Mesodermal cell (in vitro differentiated cells): ENCODE results near the gene ADAMTS9.

Source experiments
- H3K27ac ChIP-seq: 2 replicates; pipeline ENCODE4 v1.7.0; 2013; ENCODE audit warnings: mild to moderate bottlenecking, low read depth, low read length, moderate library complexity; ENCODE audit not compliant: severe bottlenecking
- H3K36me3 ChIP-seq: 2 replicates; pipeline ENCODE4 v1.7.1; 2013; ENCODE audit warnings: mild to moderate bottlenecking, low read length, moderate library complexity; ENCODE audit not compliant: control insufficient read depth, insufficient read depth
- H3K4me1 ChIP-seq: one replicate; pipeline ENCODE4 v1.7.1; 2013; ENCODE audit warnings: mild to moderate bottlenecking, low read length; ENCODE audit not compliant: insufficient read depth, control insufficient read depth, poor library complexity, severe bottlenecking
- H3K4me3 ChIP-seq: 2 replicates; pipeline ENCODE4 v1.7.0; 2013; ENCODE audit warnings: low read length, control low read depth, mild to moderate bottlenecking; ENCODE audit not compliant: insufficient read depth, poor library complexity, severe bottlenecking; ENCODE audit errors: extremely low read depth
- H3K9me3 ChIP-seq: 2 replicates; pipeline ENCODE4 v1.7.1; 2013; ENCODE audit warnings: mild to moderate bottlenecking, low read length, moderate library complexity; ENCODE audit not compliant: control insufficient read depth
- WGBS, 2 experiments: methylation state at CpG; one replicate each; pipeline ENCODE4 v1.1.5; 2013; ENCODE audit warnings: missing lambda C conversion rate in 2 of 2; ENCODE audit not compliant: insufficient coverage in 2 of 2; 5-methylcytosine and 5-hydroxymethylcytosine counted together

Gene ADAMTS9

GRCh38 chr3:64576211-64576775, 111.5 kb downstream of the ADAMTS9 start:
- Histone ChIP-seq H3K27ac (no peak overlapping the region), H3K4me3 (no peak overlapping the region), H3K36me3 (peaks cover 54% of the 10 kb centered on the region), H3K9me3 (no peaks in the 10 kb centered on the region), H3K4me1 (no peaks in the 10 kb centered on the region)
- 90 to 95% methylated on average over 8 to 9 of the region's 10 CpGs for WGBS, 2 experiments

GRCh38 chr3:64575211-64575844, 112.5 kb downstream of the ADAMTS9 start:
- Histone ChIP-seq H3K9me3 (no peaks in the 10 kb centered on the region), H3K4me3 (no peak overlapping the region), H3K36me3 (peaks cover 48% of the 10 kb centered on the region), H3K4me1 (no peaks in the 10 kb centered on the region), H3K27ac (no peak overlapping the region)
- no CpG with 5 or more reads among the region's 2 CpGs for WGBS, 2 experiments

DNA sequence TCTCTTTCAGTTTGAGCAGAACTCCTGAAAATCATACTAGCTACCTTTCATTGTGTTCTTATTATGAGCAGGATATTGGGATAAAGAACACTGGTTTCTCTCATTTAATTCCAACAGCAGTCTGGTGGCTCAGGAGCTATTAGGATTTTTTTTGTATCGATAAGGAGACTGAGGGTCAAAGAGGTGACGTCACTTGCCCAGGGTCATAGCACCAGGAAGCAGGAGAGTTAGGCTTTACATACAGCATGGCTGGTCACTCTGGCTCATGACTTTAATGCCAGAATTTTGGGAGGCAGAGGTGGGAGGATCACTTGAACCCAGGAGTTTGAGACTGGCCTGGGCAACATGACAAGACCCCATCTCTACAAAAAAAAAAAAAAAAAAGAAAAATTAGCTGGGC, 113.6 kb downstream of the ADAMTS9 start:
- Histone ChIP-seq H3K4me3 (no peak overlapping the region), H3K36me3 (peaks cover 41% of the 10 kb centered on the region), H3K9me3 (no peaks in the 10 kb centered on the region), H3K4me1 (no peaks in the 10 kb centered on the region), H3K27ac (no peak overlapping the region)
- WGBS, 2 experiments: 89 to 95% methylated on average over 2 of the region's 2 CpGs

DNA sequence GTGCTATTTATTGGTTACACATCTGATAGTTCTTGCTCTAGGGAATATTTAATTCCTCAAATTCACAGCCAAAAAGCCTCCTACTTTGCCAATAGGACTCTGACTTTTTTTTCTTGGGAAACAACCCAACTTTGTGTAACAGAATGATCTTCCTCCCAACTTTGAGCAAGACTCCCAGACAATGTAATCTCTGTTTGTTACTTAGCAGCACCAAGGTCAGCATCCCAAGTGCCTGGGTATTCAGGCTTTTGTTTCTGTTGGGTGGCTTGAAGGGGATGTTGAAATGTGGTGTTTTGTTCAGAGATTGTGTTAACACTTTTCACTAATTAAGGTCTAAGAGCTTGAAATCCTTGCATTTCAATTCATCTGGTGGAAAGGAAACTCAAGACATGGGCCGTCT, 115.8 kb downstream of the ADAMTS9 start:
- no peaks in the 10 kb centered on the region for H3K4me1 ChIP-seq
- peaks cover 40% of the 10 kb centered on the region for H3K36me3 ChIP-seq
- H3K9me3 ChIP-seq: no peaks in the 10 kb centered on the region
- no peak overlapping the region for H3K4me3 ChIP-seq
- WGBS, 2 experiments: 60 to 100% methylated on average over 1 of the region's 1 CpG
- H3K27ac ChIP-seq: no peak overlapping the region

- Histone ChIP-seq H3K27ac (no peak overlapping the region), H3K9me3 (no peaks in the 10 kb centered on the region), H3K4me1 (no peaks in the 10 kb centered on the region), H3K36me3 (peaks cover 34% of the 10 kb centered on the region), H3K4me3 (no peak overlapping the region)
- WGBS, 2 experiments: 94 to 100% methylated on average over 3 of the region's 5 CpGs
Measured at GRCh38 chr3:64568895-64569517, 118.8 kb downstream of the ADAMTS9 start.

GRCh38 chr3:64566859-64567258, 120.9 kb downstream of the ADAMTS9 start:
- H3K4me1 ChIP-seq: no peaks in the 10 kb centered on the region
- H3K9me3 ChIP-seq: no peaks in the 10 kb centered on the region
- WGBS, 2 experiments: 94 to 100% methylated on average over 1 to 2 of the region's 3 CpGs
- no peak overlapping the region for H3K4me3 ChIP-seq
- no peak overlapping the region for H3K27ac ChIP-seq
- H3K36me3 ChIP-seq: peaks cover 23% of the 10 kb centered on the region

- no peak overlapping the region for H3K4me3 ChIP-seq
Measured at GRCh38 chr3:64563751-64564150, 124.0 kb downstream of the ADAMTS9 start.

GRCh38 chr3:64561868-64562267, 125.9 kb downstream of the ADAMTS9 start:
- Histone ChIP-seq H3K36me3 (peaks cover 58% of the 10 kb centered on the region), H3K4me3 (no peak overlapping the region), H3K27ac (no peak overlapping the region), H3K9me3 (no peaks in the 10 kb centered on the region), H3K4me1 (no peaks in the 10 kb centered on the region)
- 100% methylated on average over 1 of the region's 2 CpGs; no CpG with 5 or more reads in 1 of the 2 experiments for WGBS, 2 experiments

More at GRCh38 chr3:64563751-64564150, 124.0 kb downstream of the ADAMTS9 start:
- no peaks in the 10 kb centered on the region for H3K9me3 ChIP-seq
- 63 to 81% methylated on average over 1 to 3 of the region's 3 CpGs for WGBS, 2 experiments
- H3K4me1 ChIP-seq: no peaks in the 10 kb centered on the region
- no peak overlapping the region for H3K27ac ChIP-seq
- H3K36me3 ChIP-seq: peaks cover 53% of the 10 kb centered on the region

- no peaks in the 10 kb centered on the region for H3K9me3 ChIP-seq
- H3K4me1 ChIP-seq: no peaks in the 10 kb centered on the region
- WGBS, 2 experiments: 92 to 96% methylated on average over 21 to 22 of the region's 22 CpGs
- H3K27ac ChIP-seq: no peak overlapping the region
- peaks cover 61% of the 10 kb centered on the region for H3K36me3 ChIP-seq
- no peak overlapping the region for H3K4me3 ChIP-seq
Measured at GRCh38 chr3:64561325-64561843, 126.4 kb downstream of the ADAMTS9 start.

GRCh38 chr3:64560791-64561190, 127.0 kb downstream of the ADAMTS9 start:
- Histone ChIP-seq H3K9me3 (no peaks in the 10 kb centered on the region), H3K36me3 (peaks cover 67% of the 10 kb centered on the region), H3K27ac (no peak overlapping the region), H3K4me1 (no peaks in the 10 kb centered on the region), H3K4me3 (no peak overlapping the region)
- WGBS, 2 experiments: no CpG with 5 or more reads among the region's 2 CpGs

GRCh38 chr3:64559588-64559987, 128.2 kb downstream of the ADAMTS9 start:
- Histone ChIP-seq H3K4me3 (no peak overlapping the region), H3K9me3 (no peaks in the 10 kb centered on the region), H3K4me1 (no peaks in the 10 kb centered on the region), H3K27ac (no peak overlapping the region), H3K36me3 (peaks cover 69% of the 10 kb centered on the region)
- 96 to 97% methylated on average over 4 to 5 of the region's 7 CpGs for WGBS, 2 experiments
